ENCODE results near the gene DEPDC4.
"Not testable (repeated sequence)": the region's sequence is repeated elsewhere in the genome, so short reads cannot be mapped to it uniquely, and the experiment has no call there.

DEPDC4 gene

GRCh38 chr12:100239589-100239988 lies 27.3 kb downstream of the DEPDC4 start:
- no peak overlapping the region for H3K27ac ChIP-seq
- TF ChIP-seq ZFX (IDR thresholded peaks at IDR 0.05; ENCODE audit: borderline replicate concordance) (no peak), CTCF (IDR thresholded peaks at IDR 0.05) (no peak)

GRCh38 chr12:100238801-100239200 lies 28.1 kb downstream of the DEPDC4 start:
- TF ChIP-seq ZFX (IDR thresholded peaks at IDR 0.05; ENCODE audit: borderline replicate concordance) (no peak), CTCF (IDR thresholded peaks at IDR 0.05) (no peak)
- H3K27ac ChIP-seq: no peak overlapping the region

GRCh38 chr12:100234591-100235304 lies 32.1 kb downstream of the DEPDC4 start:
- peak; percentile 97 for TF ChIP-seq CTCF (IDR thresholded peaks at IDR 0.05)
- no peak for TF ChIP-seq ZFX (IDR thresholded peaks at IDR 0.05; ENCODE audit: borderline replicate concordance)
- no peak overlapping the region for H3K27ac ChIP-seq

GRCh38 chr12:100234166-100234565 lies 32.7 kb downstream of the DEPDC4 start:
- no peak overlapping the region for H3K27ac ChIP-seq
- no peak for TF ChIP-seq ZFX (IDR thresholded peaks at IDR 0.05; ENCODE audit: borderline replicate concordance)
- TF ChIP-seq CTCF (IDR thresholded peaks at IDR 0.05): no peak

- H3K27ac ChIP-seq: not testable (repeated sequence)
Measured at GRCh38 chr12:100231873-100232272, 35.0 kb downstream of the DEPDC4 start.

- TF ChIP-seq CTCF (IDR thresholded peaks at IDR 0.05) (no peak), ZFX (IDR thresholded peaks at IDR 0.05; ENCODE audit: borderline replicate concordance) (no peak)
- H3K27ac ChIP-seq: peak overlapping the region; percentile 81
Measured at GRCh38 chr12:100229876-100230275, 37.0 kb downstream of the DEPDC4 start.

- peak; percentile 88 for TF ChIP-seq CTCF (IDR thresholded peaks at IDR 0.05)
- no peak for TF ChIP-seq ZFX (IDR thresholded peaks at IDR 0.05; ENCODE audit: borderline replicate concordance)
- H3K27ac ChIP-seq: peak overlapping the region; percentile 81
Measured at GRCh38 chr12:100229036-100229635, 37.7 kb downstream of the DEPDC4 start.

Data from 22Rv1 (cell line).